Measurements from ENCODE around the gene ERC2. TPM values are rescaled to one million over a fixed set of nuclear protein-coding genes. Genes with fewer than 3 reads are reported as not detected.

Gene ERC2
- polyA plus RNA-seq, 3 donors = not detected

- no peak overlapping the region for H2AFZ ChIP-seq (ENCODE audit: insufficient read depth, low read depth, low read length, poor library complexity, severe bottlenecking)
- no peaks in the 10 kb centered on the region for H3K79me2 ChIP-seq (ENCODE audit: insufficient read depth, low read length)
- no peak for DNase-seq
- TF ChIP-seq, protein P1, sequence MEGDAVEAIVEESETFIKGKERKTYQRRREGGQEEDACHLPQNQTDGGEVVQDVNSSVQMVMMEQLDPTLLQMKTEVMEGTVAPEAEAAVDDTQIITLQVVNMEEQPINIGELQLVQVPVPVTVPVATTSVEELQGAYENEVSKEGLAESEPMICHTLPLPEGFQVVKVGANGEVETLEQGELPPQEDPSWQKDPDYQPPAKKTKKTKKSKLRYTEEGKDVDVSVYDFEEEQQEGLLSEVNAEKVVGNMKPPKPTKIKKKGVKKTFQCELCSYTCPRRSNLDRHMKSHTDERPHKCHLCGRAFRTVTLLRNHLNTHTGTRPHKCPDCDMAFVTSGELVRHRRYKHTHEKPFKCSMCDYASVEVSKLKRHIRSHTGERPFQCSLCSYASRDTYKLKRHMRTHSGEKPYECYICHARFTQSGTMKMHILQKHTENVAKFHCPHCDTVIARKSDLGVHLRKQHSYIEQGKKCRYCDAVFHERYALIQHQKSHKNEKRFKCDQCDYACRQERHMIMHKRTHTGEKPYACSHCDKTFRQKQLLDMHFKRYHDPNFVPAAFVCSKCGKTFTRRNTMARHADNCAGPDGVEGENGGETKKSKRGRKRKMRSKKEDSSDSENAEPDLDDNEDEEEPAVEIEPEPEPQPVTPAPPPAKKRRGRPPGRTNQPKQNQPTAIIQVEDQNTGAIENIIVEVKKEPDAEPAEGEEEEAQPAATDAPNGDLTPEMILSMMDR (IDR thresholded peaks at IDR 0.05) = no peak
- H3K4me2 ChIP-seq (replicated peaks; ENCODE audit: extremely low read depth, low read length, poor library complexity, severe bottlenecking) = no peak overlapping the region
- H3K36me3 ChIP-seq (replicated peaks in 1 of 2; ENCODE audit: control insufficient read depth in 1 of 2, insufficient read depth in 2 of 2, low read length in 2 of 2) = no peaks in the 10 kb centered on the region
- Mint-ChIP-seq H3K36me3 (no peaks in the 10 kb centered on the region), H3K27ac (no peak overlapping the region), H3K4me3 (no peak overlapping the region), H3K9me3 (peaks cover 0 to 2% (median 0%) of the 10 kb centered on the region in 7 donors), H3K4me1 (no peaks in the 10 kb centered on the region), H3K27me3 (ENCODE audit: low read depth in 3 of 3) (peaks cover 3 to 12% (median 7%) of the 10 kb centered on the region in 3 donors)
- no peak overlapping the region for H3K9ac ChIP-seq (ENCODE audit: insufficient read depth, low read length, poor library complexity, severe bottlenecking)
- no peak overlapping the region for H3K27ac ChIP-seq (ENCODE audit: low read depth in 1 of 2, low read length in 2 of 2)
- no CpG with 5 or more reads among the region's 2 CpGs for WGBS (ENCODE audit: insufficient coverage)
- no peaks in the 10 kb centered on the region for H3K4me1 ChIP-seq (ENCODE audit: control insufficient read depth in 1 of 2, insufficient read depth in 2 of 2, low read length in 2 of 2)
- no peaks in the 10 kb centered on the region for H4K20me1 ChIP-seq (ENCODE audit: insufficient read depth, low read length)
- H3K4me3 ChIP-seq (replicated peaks in 1 of 3; ENCODE audit: low read depth in 2 of 3, low read length in 3 of 3) = no peak overlapping the region
- peaks cover 0 to 2% of the 10 kb centered on the region in 2 donors for H3K27me3 ChIP-seq (ENCODE audit: control insufficient read depth in 2 of 2, insufficient read depth in 2 of 2, low read length in 2 of 2)
- intact Hi-C loops (cut with micrococcal nuclease) = no loop called here
- no peaks in the 10 kb centered on the region for H3K9me3 ChIP-seq (replicated peaks in 1 of 2; ENCODE audit: control insufficient read depth in 1 of 2, insufficient read depth in 1 of 2, low read length in 2 of 2)
Observed at GRCh38 chr3:56133423-56133822, 334.8 kb downstream of the ERC2 start.

GRCh38 chr3:56132762-56133161 lies 335.5 kb downstream of the ERC2 start:
- H3K36me3 ChIP-seq (replicated peaks in 1 of 2; ENCODE audit: control insufficient read depth in 1 of 2, insufficient read depth in 2 of 2, low read length in 2 of 2) = no peaks in the 10 kb centered on the region
- no peaks in the 10 kb centered on the region for H3K79me2 ChIP-seq (ENCODE audit: insufficient read depth, low read length)
- H3K4me1 Mint-ChIP-seq = no peaks in the 10 kb centered on the region
- no peaks in the 10 kb centered on the region for H3K4me1 ChIP-seq (ENCODE audit: control insufficient read depth in 1 of 2, insufficient read depth in 2 of 2, low read length in 2 of 2)
- no peaks in the 10 kb centered on the region for H3K9me3 ChIP-seq (replicated peaks in 1 of 2; ENCODE audit: control insufficient read depth in 1 of 2, insufficient read depth in 1 of 2, low read length in 2 of 2)
- H3K4me3 ChIP-seq (replicated peaks in 1 of 3; ENCODE audit: low read depth in 2 of 3, low read length in 3 of 3) = no peak overlapping the region
- no peak overlapping the region for H3K4me2 ChIP-seq (replicated peaks; ENCODE audit: extremely low read depth, low read length, poor library complexity, severe bottlenecking)
- peaks cover 3 to 12% (median 6%) of the 10 kb centered on the region in 3 donors for H3K27me3 Mint-ChIP-seq (ENCODE audit: low read depth in 3 of 3)
- TF ChIP-seq, protein P1 (IDR thresholded peaks at IDR 0.05) = no peak
- no peaks in the 10 kb centered on the region for H4K20me1 ChIP-seq (ENCODE audit: insufficient read depth, low read length)
- H2AFZ ChIP-seq (ENCODE audit: insufficient read depth, low read depth, low read length, poor library complexity, severe bottlenecking) = no peak overlapping the region
- H3K4me3 Mint-ChIP-seq = no peak overlapping the region
- H3K27ac Mint-ChIP-seq = no peak overlapping the region
- WGBS (ENCODE audit: insufficient coverage) = 100% methylated on average over 1 of the region's 3 CpGs
- DNase-seq = no peak
- H3K36me3 Mint-ChIP-seq = no peaks in the 10 kb centered on the region
- H3K27ac ChIP-seq (ENCODE audit: low read depth in 1 of 2, low read length in 2 of 2) = no peak overlapping the region
- H3K27me3 ChIP-seq (ENCODE audit: control insufficient read depth in 2 of 2, insufficient read depth in 2 of 2, low read length in 2 of 2) = peaks cover 0 to 2% of the 10 kb centered on the region in 2 donors
- H3K9ac ChIP-seq (ENCODE audit: insufficient read depth, low read length, poor library complexity, severe bottlenecking) = no peak overlapping the region
- H3K9me3 Mint-ChIP-seq = peaks cover 0 to 2% (median 0%) of the 10 kb centered on the region in 7 donors
- intact Hi-C loops (cut with micrococcal nuclease) = no loop called here

Data from CD14-positive monocyte (primary cell).